ENCODE measurements around the gene ARVCF. TPM values are rescaled to one million over a fixed set of nuclear protein-coding genes. Genes with fewer than 3 reads are reported as not detected.

The ARVCF gene
- total and polyA plus RNA-seq, 2 of the 8 experiments (the other 6 are each of a cell fraction or from before 2014, with no cell fraction given): 31.0 to 43.2 TPM

GRCh38 chr22:20011993-20012740, 4.5 kb downstream of the ARVCF start:
- no peak overlapping the region for H3K27ac ChIP-seq (ENCODE audit: low read depth, low read length)
- 93% methylated on average over 7 of the region's 7 CpGs; no CpG with 5 or more reads in 1 of the 2 experiments for WGBS, 2 experiments (ENCODE audit: extremely low coverage in 1 of 2, insufficient coverage in 1 of 2, insufficient read length in 1 of 2, insufficient replicate concordance in 2 of 2, low coverage in 1 of 2, low lambda C conversion rate in 2 of 2, missing lambda C conversion rate in 1 of 2)
- H3K9me3 ChIP-seq (ENCODE audit: insufficient read depth in 2 of 2, low read depth in 1 of 2, low read length in 1 of 2): no peaks in the 10 kb centered on the region
- H4K5ac ChIP-seq (ENCODE audit: insufficient read length, low read depth, low read length): no peak overlapping the region
- no peaks in the 10 kb centered on the region for H3K36me3 ChIP-seq (ENCODE audit: control insufficient read depth in 2 of 4, insufficient read depth in 4 of 4, low read length in 3 of 4)
- H2BK120ac ChIP-seq (replicated peaks; ENCODE audit: low read depth, low read length): no peak overlapping the region
- H2AFZ ChIP-seq (ENCODE audit: low read length): no peak overlapping the region
- H3K4me2 ChIP-seq (ENCODE audit: insufficient read depth in 1 of 2, low read depth in 2 of 2, low read length in 2 of 2): no peak overlapping the region
- H4K91ac ChIP-seq (replicated peaks; ENCODE audit: insufficient read length, low read length): no peak overlapping the region
- no peak overlapping the region for H3K23ac ChIP-seq (ENCODE audit: insufficient read length)
- H2BK20ac ChIP-seq (ENCODE audit: low read length): 0 out of 2 replicates have a peak overlapping the region, but pooled peaks have one; percentile 34
- H3K79me1 ChIP-seq (ENCODE audit: low read depth, low read length): peaks cover 3% of the 10 kb centered on the region; the same call in 1 of the 2 replicates
- peaks cover 4% of the 10 kb centered on the region for H3K23me2 ChIP-seq (ENCODE audit: low read depth, low read length)
- H2BK15ac ChIP-seq (ENCODE audit: low read length): 0 out of 2 replicates have a peak overlapping the region, but pooled peaks have one; percentile 40
- peaks cover 0 to 16% (median 11%) of the 10 kb centered on the region in 4 experiments; a peak in 5 of 7 replicates for H3K27me3 ChIP-seq (replicated peaks in 1 of 4; ENCODE audit: control insufficient read depth in 3 of 4, extremely low read depth in 1 of 4, insufficient read depth in 3 of 4, low read length in 3 of 4)
- DNase-seq (ENCODE audit: low read depth in 1 of 2, low spot score in 2 of 2) (no peak), FAIRE-seq (no peak)
- peaks cover 0 to 2% (median under 1%) of the 10 kb centered on the region in 4 experiments; a peak in 4 of 7 replicates for H3K4me1 ChIP-seq (replicated peaks in 1 of 4; ENCODE audit: control insufficient read depth in 3 of 4, insufficient read depth in 4 of 4, low read length in 3 of 4)
- H3K18ac ChIP-seq (ENCODE audit: extremely low read depth, low read length): no peak overlapping the region
- H2AK5ac ChIP-seq (ENCODE audit: low read depth, low read length): no peak overlapping the region
- H3K4me3 ChIP-seq (ENCODE audit: extremely low read depth in 1 of 4, insufficient read depth in 2 of 4, low read depth in 3 of 4, low read length in 4 of 4): no peak overlapping the region
- no peak overlapping the region for H2BK12ac ChIP-seq (ENCODE audit: low read depth, low read length)
- no peak overlapping the region for H3K14ac ChIP-seq (ENCODE audit: insufficient read length)
- no peak overlapping the region for H4K8ac ChIP-seq (ENCODE audit: extremely low read depth, insufficient read depth, low read length)
- H3K9ac ChIP-seq (replicated peaks in 1 of 4; ENCODE audit: extremely low read depth in 1 of 4, low read depth in 3 of 4, low read length in 3 of 4): no peak overlapping the region
- POLR2A ChIA-PET (ENCODE audit: partially characterized antibody): interaction anchor here (0.9 to 1.6 kb wide), 4 partner anchors 10 to 70 kb away, joined by 3 to 17 read pairs (median 3); no protein-coding TSS in a partner anchor
- no peak overlapping the region for H3K56ac ChIP-seq (replicated peaks; ENCODE audit: insufficient read length, low read depth, low read length)
- H2BK5ac ChIP-seq (ENCODE audit: low read depth, low read length): peak overlapping the region; percentile 30; the same call in 1 of the 2 replicates
- peaks cover 4 to 6% of the 10 kb centered on the region in 2 experiments for H4K20me1 ChIP-seq (replicated peaks in 1 of 2; ENCODE audit: control insufficient read depth in 1 of 2, insufficient read depth in 2 of 2, low read length in 2 of 2)
- H3K79me2 ChIP-seq (ENCODE audit: control insufficient read depth in 1 of 2, insufficient read depth in 2 of 2, low read length in 2 of 2): no peaks in the 10 kb centered on the region
- no peak overlapping the region for H3K4ac ChIP-seq (replicated peaks; ENCODE audit: insufficient read length, low read depth, low read length)
- CTCF ChIA-PET (ENCODE audit: partially characterized antibody): interaction anchor here (0.7 to 10.7 kb wide), 16 partner anchors 12 to 282 kb away, joined by 3 to 369 read pairs (median 7); partner anchors contain the start of genes GNB1L, RTL10 and TANGO2
- TF ChIP-seq KDM4A (IDR thresholded peaks at IDR 0.05; ENCODE audit: low read depth, low read length, severe bottlenecking) (no peak), BRCA1 (IDR thresholded peaks at IDR 0.05; ENCODE audit: low read depth, low read length) (no peak), JUN (IDR thresholded peaks at IDR 0.05; ENCODE audit: low read depth, low read length) (no peak), TEAD4 (IDR thresholded peaks at IDR 0.05; ENCODE audit: low read depth, low read length) (no peak), TBP (IDR thresholded peaks at IDR 0.05; ENCODE audit: low read depth, low read length) (no peak), JUND (IDR thresholded peaks at IDR 0.05; ENCODE audit: low read length) (no peak), SUZ12 (IDR thresholded peaks at IDR 0.05; ENCODE audit: low read length) (no peak), RFX5 (IDR thresholded peaks at IDR 0.05; ENCODE audit: borderline replicate concordance, low read depth, low read length) (no peak), TAF1 (IDR thresholded peaks at IDR 0.05; ENCODE audit: low read depth, low read length) (no peak)
